ENCODE results near the gene FBXL12. TPM values are rescaled to one million over a fixed set of nuclear protein-coding genes. Genes with fewer than 3 reads are reported as not detected.
"Not testable (repeated sequence)": the region's sequence is repeated elsewhere in the genome, so short reads cannot be mapped to it uniquely, and the experiment has no call there.

FBXL12 gene
- total RNA-seq, 1 donor = 17.1 TPM

- Histone ChIP-seq H3K4me3 (ENCODE audit: low read length) (no peak overlapping the region), H3K4me1 (ENCODE audit: insufficient read depth, low read length) (peaks cover 25% of the 10 kb centered on the region), H3K27me3 (ENCODE audit: insufficient read depth, low read length) (no peaks in the 10 kb centered on the region)
Observed at GRCh38 chr19:9789066-9789465, 29.8 kb downstream of the FBXL12 start.

GRCh38 chr19:9788604-9789003 is 30.3 kb downstream of the FBXL12 start:
- peaks cover 25% of the 10 kb centered on the region for H3K4me1 ChIP-seq (ENCODE audit: insufficient read depth, low read length)
- H3K27me3 ChIP-seq (ENCODE audit: insufficient read depth, low read length); H3K9me3 ChIP-seq (ENCODE audit: low read depth, low read length); H3K4me3 ChIP-seq (ENCODE audit: low read length): not testable (repeated sequence)

More at GRCh38 chr19:9789066-9789465, 29.8 kb downstream of the FBXL12 start:
- no peaks in the 10 kb centered on the region for H3K9me3 ChIP-seq (ENCODE audit: low read depth, low read length)

GRCh38 chr19:9786819-9787218 is 32.1 kb downstream of the FBXL12 start:
- no peak overlapping the region for H3K4me3 ChIP-seq (ENCODE audit: low read length)

GRCh38 chr19:9786342-9786741 is 32.5 kb downstream of the FBXL12 start:
- Histone ChIP-seq H3K4me1 (ENCODE audit: insufficient read depth, low read length) (peaks cover 24% of the 10 kb centered on the region), H3K4me3 (ENCODE audit: low read length) (peak overlapping the region; percentile 66), H3K9me3 (ENCODE audit: low read depth, low read length) (no peaks in the 10 kb centered on the region), H3K27me3 (ENCODE audit: insufficient read depth, low read length) (no peaks in the 10 kb centered on the region)

More at GRCh38 chr19:9786819-9787218, 32.1 kb downstream of the FBXL12 start:
- Histone ChIP-seq H3K27me3 (ENCODE audit: insufficient read depth, low read length) (no peaks in the 10 kb centered on the region), H3K9me3 (ENCODE audit: low read depth, low read length) (no peaks in the 10 kb centered on the region), H3K4me1 (ENCODE audit: insufficient read depth, low read length) (peaks cover 25% of the 10 kb centered on the region)

- Histone ChIP-seq H3K4me3 (ENCODE audit: low read length) (peak overlapping the region; percentile 66), H3K4me1 (ENCODE audit: insufficient read depth, low read length) (peaks cover 18% of the 10 kb centered on the region), H3K9me3 (ENCODE audit: low read depth, low read length) (no peaks in the 10 kb centered on the region), H3K27me3 (ENCODE audit: insufficient read depth, low read length) (no peaks in the 10 kb centered on the region)
Observed at GRCh38 chr19:9785367-9786331, 33.2 kb downstream of the FBXL12 start.

GRCh38 chr19:9784163-9784496 is 34.7 kb downstream of the FBXL12 start:
- peaks cover 18% of the 10 kb centered on the region for H3K4me1 ChIP-seq (ENCODE audit: insufficient read depth, low read length)
- H3K9me3 ChIP-seq (ENCODE audit: low read depth, low read length); H3K27me3 ChIP-seq (ENCODE audit: insufficient read depth, low read length): not testable (repeated sequence)

GRCh38 chr19:9782338-9782737 is 36.5 kb downstream of the FBXL12 start:
- H3K27me3 ChIP-seq (ENCODE audit: insufficient read depth, low read length) = no peaks in the 10 kb centered on the region
- H3K9me3 ChIP-seq (ENCODE audit: low read depth, low read length) = no peaks in the 10 kb centered on the region
- H3K4me3 ChIP-seq (ENCODE audit: low read length) = no peak overlapping the region
- H3K4me1 ChIP-seq (ENCODE audit: insufficient read depth, low read length) = peaks cover 18% of the 10 kb centered on the region

More at GRCh38 chr19:9784163-9784496, 34.7 kb downstream of the FBXL12 start:
- not testable (repeated sequence) for H3K4me3 ChIP-seq (ENCODE audit: low read length)

- peaks cover 7% of the 10 kb centered on the region for H3K9me3 ChIP-seq (ENCODE audit: low read depth, low read length)
- no peaks in the 10 kb centered on the region for H3K27me3 ChIP-seq (ENCODE audit: insufficient read depth, low read length)
- peak within 1 kb of the TSS; percentile 70 for H3K4me3 ChIP-seq (ENCODE audit: low read length)
- H3K4me1 ChIP-seq (ENCODE audit: insufficient read depth, low read length) = peaks cover 19% of the 10 kb centered on the region
Observed at GRCh38 chr19:9768175-9769112, 50.4 kb downstream of the FBXL12 start, which contains the start of gene ZNF846. Gene ZNF846, minus strand, starts transcription at chr19:9768738. Its CDS starts 3,788 bp downstream, at chr19:9764950.

Other genes starting within 250 kb of the FBXL12 start
- 38.1 TPM for gene ZNF121, start 234.6 kb downstream of the FBXL12 start, total RNA-seq
- 32.1 TPM for gene ZNF561, start 197.8 kb downstream of the FBXL12 start, total RNA-seq
- gene ZNF562, start 144.0 kb downstream of the FBXL12 start, total RNA-seq = 18.9 TPM
- 4.8 TPM for gene ZNF846, start 50.3 kb downstream of the FBXL12 start, total RNA-seq
- gene UBL5, start 8.8 kb upstream of the FBXL12 start, total RNA-seq = 75.8 TPM
- gene PIN1, start 16.2 kb upstream of the FBXL12 start, total RNA-seq = 44.7 TPM
- gene OLFM2, start 117.4 kb upstream of the FBXL12 start, total RNA-seq = 1.3 TPM
- gene COL5A3, start 191.4 kb upstream of the FBXL12 start, total RNA-seq = 1.0 TPM
- 0.10 TPM for gene RDH8, start 194.4 kb upstream of the FBXL12 start, total RNA-seq

All from mononuclear cell (primary cell).